ENCODE measurements around the gene MAGEL2. TPM values are rescaled to one million over a fixed set of nuclear protein-coding genes. Genes with fewer than 3 reads are reported as not detected.

Gene MAGEL2
- total and polyA plus RNA-seq, 10 of the 15 experiments (the other 5 are each of a cell fraction or from before 2014, with no cell fraction given), result not detected

- Histone ChIP-seq H3K27ac (ENCODE audit: control insufficient read depth, insufficient read depth) (no peak overlapping the region), H3K36me3 (ENCODE audit: control insufficient read depth in 2 of 2, insufficient read depth in 2 of 2, low read length in 1 of 2) (no peaks in the 10 kb centered on the region), H3K9ac (ENCODE audit: control insufficient read depth, insufficient read depth, low read length) (no peak overlapping the region), H3K4me2 (ENCODE audit: control insufficient read depth, insufficient read depth) (no peak overlapping the region), H4K20me1 (ENCODE audit: control insufficient read depth, insufficient read depth) (no peaks in the 10 kb centered on the region), H2AFZ (ENCODE audit: control insufficient read depth, low read depth, low read length) (no peak overlapping the region), H3K27me3 (replicated peaks in 1 of 2; ENCODE audit: control insufficient read depth in 2 of 2, insufficient read depth in 2 of 2, low read length in 1 of 2) (no peaks in the 10 kb centered on the region), H3K79me2 (ENCODE audit: control insufficient read depth, insufficient read depth, low read length) (no peaks in the 10 kb centered on the region), H3K4me1 (ENCODE audit: control insufficient read depth, insufficient read depth, low read length) (no peaks in the 10 kb centered on the region), H3K9me3 (replicated peaks; ENCODE audit: control insufficient read depth, insufficient read depth, low read length) (no peaks in the 10 kb centered on the region; the same call in 2 of the 3 replicates), H3K4me3 (no peak overlapping the region)
- ChIA-PET SMC1A (ENCODE audit: uncharacterized antibody, unreplicated experiment) (no interaction called here), RAD21 (ENCODE audit: unreplicated experiment) (no interaction called here), POLR2A (no interaction called here), CTCF (no interaction called here)
- BruUV-seq (replicated peaks), result no TSS peak
- DNase-seq (ENCODE audit: low read depth, low spot score) (no peak), FAIRE-seq (no peak), ATAC-seq (no peak)
- intact Hi-C loops (cut with micrococcal nuclease; ENCODE audit: unreplicated experiment), result no loop called here
- 72% methylated on average over 6 of the region's 6 CpGs for WGBS (ENCODE audit: insufficient coverage, insufficient replicate concordance, low lambda C conversion rate, missing lambda C conversion rate)
- TF ChIP-seq MXI1 (IDR thresholded peaks at IDR 0.05; ENCODE audit: low read depth, low read length) (no peak), NFYB (IDR thresholded peaks at IDR 0.05; ENCODE audit: insufficient read depth, low read depth, low read length) (no peak), BACH1 (IDR thresholded peaks at IDR 0.05; ENCODE audit: borderline replicate concordance) (no peak), NFXL1 (IDR thresholded peaks at IDR 0.05; ENCODE audit: borderline replicate concordance) (no peak), IKZF1 (conservative IDR thresholded peaks at IDR 0.05) (no peak), HSF1 (IDR thresholded peaks at IDR 0.05; ENCODE audit: low read depth, low read length) (no peak), CTCF (IDR thresholded peaks at IDR 0.05 in 2 of 3, conservative IDR thresholded peaks at IDR 0.05 in 1 of 3; ENCODE audit: control insufficient read depth in 2 of 3, extremely low read depth in 1 of 3, insufficient read depth in 1 of 3, low read depth in 3 of 3, low read length in 3 of 3) (no peak), BRCA1 (IDR thresholded peaks at IDR 0.05; ENCODE audit: low read depth, low read length) (no peak)
- in situ Hi-C loops (cut with MboI), result no loop called here
These were observed 45.5 kb downstream of the MAGEL2 start for GRCh38 chr15:23602124-23602523.

All from GM12878 (cell line).